GM23338 (cell line): ENCODE measurements around the gene RASA3.

Experiments used
- CREB1 ChIP-seq: fragments of 250-450 bp; sonication (Bioruptor Pico); IDR thresholded peaks from 2 replicates; pipeline ENCODE4 v1.5.0; 2020; ENCODE audit warnings: low read depth, mild to moderate bottlenecking, moderate library complexity
- CTCF ChIP-seq, 2 experiments: fragments of 200-600 bp in 1 of 2; sonication (generic) in 1 of 2; conservative IDR thresholded peaks; 2 replicates each; pipeline versions ENCODE4 v1.5.1 to v1.6.1; 2016 to 2017; ENCODE audit warnings: antibody characterized with exemption in 2 of 2, low read depth in 2 of 2, mild to moderate bottlenecking in 2 of 2, moderate library complexity in 1 of 2
- EZH2 ChIP-seq: fragments of 200-600 bp; sonication (generic); IDR thresholded peaks from one replicate; pipeline ENCODE4 v1.8.0; 2017; ENCODE audit warnings: antibody characterized with exemption, mild to moderate bottlenecking, low read depth; ENCODE audit not compliant: unreplicated experiment
- JUNB ChIP-seq: IDR thresholded peaks from one replicate; pipeline ENCODE4 v1.6.1; 2016; ENCODE audit warnings: antibody characterized with exemption; ENCODE audit not compliant: unreplicated experiment
- POLR2AphosphoS5 ChIP-seq: IDR thresholded peaks from 2 replicates; pipeline ENCODE4 v1.6.1; 2016; ENCODE audit warnings: antibody characterized with exemption, low read depth
- REST ChIP-seq: IDR thresholded peaks from one replicate; pipeline ENCODE4 v1.6.1; 2018; ENCODE audit warnings: antibody characterized with exemption; ENCODE audit not compliant: unreplicated experiment
- STAT1 ChIP-seq: IDR thresholded peaks from one replicate; pipeline ENCODE4 v1.6.1; 2016; ENCODE audit warnings: antibody characterized with exemption; ENCODE audit not compliant: unreplicated experiment
- ZNF331 ChIP-seq: fragments of 250-450 bp; sonication (Bioruptor Pico); IDR thresholded peaks from 2 replicates; pipeline ENCODE4 v1.5.0; 2020; ENCODE audit warnings: low read depth, mild to moderate bottlenecking, moderate library complexity

- no peak for TF ChIP-seq POLR2AphosphoS5
- no peak for TF ChIP-seq STAT1
- no peak for TF ChIP-seq ZNF331
- no peak for TF ChIP-seq JUNB
- TF ChIP-seq CTCF (conservative IDR thresholded peaks at IDR 0.05; ENCODE audit: low read depth in 2 of 2): no peak
- TF ChIP-seq EZH2: no peak
- no peak for TF ChIP-seq REST
- no peak for TF ChIP-seq CREB1 (CRISPR knock-in tag)
Observed at GRCh38 chr13:114077099-114077932, 55.1 kb downstream of the RASA3 start.
